Activated effector memory CD4-positive, alpha-beta T cell treated with Interleukin-2 at 50 U/mL for 16 hours (primary cell): ENCODE measurements around the gene SARM1.

Source experiments
- DNase-seq: peaks from one replicate; pipeline ENCODE4 v3.0.0-alpha.2; 2020

The SARM1 gene

DNA sequence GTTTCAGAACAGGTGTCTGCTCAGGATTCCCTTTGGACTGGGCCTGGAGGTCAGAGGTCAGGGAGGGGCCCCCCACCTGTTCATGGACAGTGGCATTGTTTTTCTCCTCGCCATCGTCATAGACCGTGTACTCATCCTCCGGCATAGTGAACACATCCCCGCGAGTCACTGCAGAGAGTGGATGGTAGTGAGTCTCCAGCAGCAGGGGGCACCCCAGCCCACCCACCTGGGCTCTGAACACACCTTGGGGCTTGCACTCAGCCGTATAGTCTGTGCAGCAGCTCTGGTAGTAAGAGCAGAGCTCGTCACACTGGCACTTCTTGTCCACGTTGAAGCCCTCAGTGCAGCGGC, 1.8 kb upstream of the SARM1 start:
- no peak for DNase-seq

DNA sequence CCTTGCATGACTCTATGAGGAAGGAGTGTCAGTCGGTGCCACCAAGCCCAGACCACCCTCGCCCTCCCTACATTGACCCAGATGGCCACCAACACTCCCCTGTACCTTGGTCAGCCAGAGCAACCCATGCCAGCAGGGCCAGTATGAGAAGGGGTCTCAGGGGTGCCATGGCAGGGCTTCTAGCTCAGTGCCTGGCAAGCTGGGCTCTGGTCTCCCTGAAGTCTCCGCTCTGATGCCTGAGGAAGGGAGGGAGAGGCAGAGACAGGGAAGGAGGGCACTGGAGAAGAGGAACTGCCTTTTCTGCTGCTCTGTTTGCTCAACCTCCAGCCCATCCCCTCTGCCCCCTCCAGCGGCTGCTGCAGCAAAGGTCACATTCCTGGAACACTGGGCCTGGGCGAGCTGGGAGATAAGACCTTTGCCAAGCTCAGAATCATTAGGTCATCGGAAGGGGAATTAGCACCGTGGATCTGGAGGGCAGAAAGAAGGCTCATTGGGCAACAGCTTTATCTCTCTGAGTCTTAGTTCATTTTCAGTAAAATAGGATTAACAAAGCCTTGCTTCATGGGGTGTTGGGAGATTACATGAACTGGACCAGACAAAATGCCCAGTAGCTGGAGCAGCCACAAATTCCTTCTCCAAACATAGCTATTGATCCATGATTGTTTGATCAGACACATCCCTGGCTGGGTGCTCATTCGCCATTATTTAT, 1.3 kb upstream of the SARM1 start, which contains the start of gene VTN:
Gene VTN, minus strand, starts transcription at position 273 of the 709 bp plus-strand sequence. Its CDS starts 104 bp downstream, at position 169.
- DNase-seq, result no peak

DNA sequence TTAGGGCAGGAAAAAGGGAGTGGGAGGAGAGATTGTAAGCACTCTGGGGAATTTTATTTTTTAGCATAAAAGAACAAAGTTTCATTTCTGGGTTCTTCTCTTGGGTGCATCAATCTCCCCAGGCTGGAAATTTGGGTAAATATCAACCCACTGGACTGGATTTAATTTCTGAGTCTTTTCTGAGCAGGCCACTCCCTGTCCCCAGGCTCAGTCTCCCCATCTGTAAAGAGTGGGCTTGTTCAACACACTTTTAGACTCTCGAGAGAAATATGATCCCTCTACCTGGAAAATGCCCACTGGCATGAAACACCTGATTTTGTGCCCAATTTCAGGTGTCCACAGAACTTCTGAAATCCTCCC, 770 bp upstream of the SARM1 start:
- no peak for DNase-seq

DNA sequence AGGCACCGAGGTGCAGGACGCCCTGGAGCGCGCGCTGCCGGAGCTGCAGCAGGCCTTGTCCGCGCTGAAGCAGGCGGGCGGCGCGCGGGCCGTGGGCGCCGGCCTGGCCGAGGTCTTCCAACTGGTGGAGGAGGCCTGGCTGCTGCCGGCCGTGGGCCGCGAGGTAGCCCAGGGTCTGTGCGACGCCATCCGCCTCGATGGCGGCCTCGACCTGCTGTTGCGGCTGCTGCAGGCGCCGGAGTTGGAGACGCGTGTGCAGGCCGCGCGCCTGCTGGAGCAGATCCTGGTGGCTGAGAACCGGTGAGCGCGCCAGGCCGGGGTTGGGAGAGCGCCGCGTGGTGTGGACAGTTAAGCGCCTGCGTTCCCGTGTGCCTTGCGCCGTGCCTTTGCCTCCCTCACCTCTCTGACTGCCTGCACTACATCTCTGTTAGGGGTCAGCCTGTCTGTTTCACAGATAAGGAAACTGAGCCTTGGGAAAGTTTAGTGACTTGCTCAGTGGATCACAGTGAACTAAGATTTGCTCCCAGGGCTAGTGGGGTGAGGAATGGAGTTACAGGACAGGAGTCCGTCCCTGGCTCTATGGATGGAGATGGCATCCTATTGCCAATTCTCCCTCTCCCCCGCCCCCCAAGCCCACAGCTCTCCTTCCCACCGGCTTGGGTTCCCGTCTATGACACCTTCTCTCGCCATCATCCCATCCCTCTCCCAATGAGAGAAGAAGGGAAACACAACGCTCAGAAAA, 880 bp downstream of the SARM1 start:
- no peak for DNase-seq

DNA sequence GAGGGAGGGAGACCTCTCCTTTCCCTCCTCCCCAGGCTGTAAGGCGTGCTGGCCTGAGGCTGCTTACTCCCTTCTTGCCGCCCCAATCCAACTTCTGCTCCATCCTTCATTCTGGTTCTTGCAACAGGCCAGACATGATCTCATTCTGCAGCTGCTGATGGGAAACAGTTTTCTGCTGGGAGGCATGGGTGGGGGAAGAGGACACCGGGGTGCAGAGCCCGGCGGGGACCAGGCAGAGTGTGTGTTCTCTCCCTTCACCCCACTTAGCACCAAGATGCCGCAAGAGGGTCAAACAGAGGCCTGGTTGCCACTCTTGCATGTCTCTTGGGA, 1.4 kb downstream of the SARM1 start:
- no peak for DNase-seq

DNA sequence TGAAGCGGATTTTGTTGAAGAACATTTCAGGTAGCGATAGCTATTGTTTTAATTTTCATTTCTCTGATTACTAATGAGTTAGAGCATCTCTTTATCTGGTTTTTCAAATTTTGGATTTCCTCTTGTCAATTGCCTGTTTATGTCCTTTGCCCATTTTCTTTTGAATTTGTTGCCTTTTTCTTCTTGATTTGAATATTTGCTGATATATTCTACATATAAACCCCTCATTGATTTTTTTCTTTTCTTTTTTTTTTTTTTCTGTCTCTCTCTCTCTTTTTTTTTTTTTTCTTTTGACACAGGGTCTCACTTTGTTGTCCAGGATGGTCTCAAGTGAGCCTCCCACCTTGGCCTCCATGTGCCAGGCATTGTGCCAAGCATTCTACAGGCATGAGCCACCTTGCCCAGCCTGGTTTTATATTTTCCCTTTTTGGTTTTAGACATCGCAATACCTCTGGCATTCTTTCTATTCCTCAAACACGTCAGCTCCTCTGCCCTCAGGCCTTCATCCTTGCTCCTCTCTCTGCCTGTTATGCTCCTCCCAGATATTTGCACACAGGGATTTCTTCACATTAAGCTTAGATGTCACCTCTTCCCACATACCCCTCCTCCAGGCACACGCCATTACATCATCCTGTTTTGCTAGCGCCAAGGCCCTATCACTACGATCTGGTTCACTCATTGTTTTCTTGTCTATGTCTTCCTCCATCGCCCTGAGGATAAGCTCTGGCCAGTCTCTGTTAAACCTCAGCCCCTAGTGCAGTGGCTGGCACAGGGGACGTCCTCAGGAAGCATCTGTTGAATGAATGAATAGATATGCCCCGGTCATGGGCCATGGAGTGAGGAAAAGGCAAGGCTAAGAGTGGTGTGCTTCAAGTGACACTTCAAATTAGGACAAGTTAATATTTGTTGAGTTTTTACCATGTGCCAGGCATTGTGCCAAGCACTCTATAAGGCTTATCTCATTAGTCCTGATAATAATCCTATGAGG, 8.6 kb downstream of the SARM1 start:
- DNase-seq, result no peak

DNA sequence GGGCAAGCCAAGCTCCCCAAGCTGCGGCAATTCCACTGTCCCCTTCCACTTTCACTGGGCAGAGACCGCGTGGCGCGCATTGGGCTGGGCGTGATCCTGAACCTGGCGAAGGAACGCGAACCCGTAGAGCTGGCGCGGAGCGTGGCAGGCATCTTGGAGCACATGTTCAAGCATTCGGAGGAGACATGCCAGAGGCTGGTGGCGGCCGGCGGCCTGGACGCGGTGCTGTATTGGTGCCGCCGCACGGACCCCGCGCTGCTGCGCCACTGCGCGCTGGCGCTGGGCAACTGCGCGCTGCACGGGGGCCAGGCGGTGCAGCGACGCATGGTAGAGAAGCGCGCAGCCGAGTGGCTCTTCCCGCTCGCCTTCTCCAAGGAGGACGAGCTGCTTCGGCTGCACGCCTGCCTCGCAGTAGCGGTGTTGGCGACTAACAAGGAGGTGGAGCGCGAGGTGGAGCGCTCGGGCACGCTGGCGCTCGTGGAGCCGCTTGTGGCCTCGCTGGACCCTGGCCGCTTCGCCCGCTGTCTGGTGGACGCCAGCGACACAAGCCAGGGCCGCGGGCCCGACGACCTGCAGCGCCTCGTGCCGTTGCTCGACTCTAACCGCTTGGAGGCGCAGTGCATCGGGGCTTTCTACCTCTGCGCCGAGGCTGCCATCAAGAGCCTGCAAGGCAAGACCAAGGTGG, 9.8 kb downstream of the SARM1 start:
- no peak for DNase-seq

DNA sequence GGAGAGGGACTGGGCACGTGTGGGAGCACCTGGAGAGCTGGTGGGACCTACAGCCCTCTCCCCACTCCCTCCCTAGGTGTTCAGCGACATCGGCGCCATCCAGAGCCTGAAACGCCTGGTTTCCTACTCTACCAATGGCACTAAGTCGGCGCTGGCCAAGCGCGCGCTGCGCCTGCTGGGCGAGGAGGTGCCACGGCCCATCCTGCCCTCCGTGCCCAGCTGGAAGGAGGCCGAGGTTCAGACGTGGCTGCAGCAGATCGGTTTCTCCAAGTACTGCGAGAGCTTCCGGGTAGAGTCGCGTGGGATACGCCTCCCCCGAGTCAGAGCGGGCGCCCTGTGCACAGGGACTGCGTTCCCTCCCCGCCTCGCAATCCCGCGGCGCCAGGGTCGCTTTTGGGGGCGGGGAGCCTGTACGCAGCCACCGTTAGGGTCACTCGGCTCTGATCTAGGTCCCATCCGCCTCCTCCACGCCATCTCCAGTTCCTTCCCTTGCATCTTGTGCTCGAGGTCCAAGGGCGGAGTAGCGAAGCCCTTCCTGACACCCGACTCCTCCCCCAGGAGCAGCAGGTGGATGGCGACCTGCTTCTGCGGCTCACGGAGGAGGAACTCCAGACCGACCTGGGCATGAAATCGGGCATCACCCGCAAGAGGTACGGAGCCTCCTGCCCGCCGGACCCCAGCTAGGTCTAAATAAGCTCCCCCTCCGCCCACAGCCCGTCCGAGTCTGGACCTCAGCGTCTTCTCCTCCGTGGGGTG, 13.0 kb downstream of the SARM1 start:
- peak; percentile 57 for DNase-seq

DNA sequence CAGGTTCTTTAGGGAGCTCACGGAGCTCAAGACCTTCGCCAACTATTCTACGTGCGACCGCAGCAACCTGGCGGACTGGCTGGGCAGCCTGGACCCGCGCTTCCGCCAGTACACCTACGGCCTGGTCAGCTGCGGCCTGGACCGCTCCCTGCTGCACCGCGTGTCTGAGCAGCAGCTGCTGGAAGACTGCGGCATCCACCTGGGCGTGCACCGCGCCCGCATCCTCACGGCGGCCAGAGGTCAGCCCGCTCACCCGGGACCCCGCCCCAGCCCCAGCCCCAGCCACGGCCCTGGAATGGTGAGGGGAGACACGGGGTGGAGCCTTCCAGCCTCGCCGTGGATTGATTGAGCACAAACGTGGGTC, 13.5 kb downstream of the SARM1 start:
- no peak for DNase-seq

DNA sequence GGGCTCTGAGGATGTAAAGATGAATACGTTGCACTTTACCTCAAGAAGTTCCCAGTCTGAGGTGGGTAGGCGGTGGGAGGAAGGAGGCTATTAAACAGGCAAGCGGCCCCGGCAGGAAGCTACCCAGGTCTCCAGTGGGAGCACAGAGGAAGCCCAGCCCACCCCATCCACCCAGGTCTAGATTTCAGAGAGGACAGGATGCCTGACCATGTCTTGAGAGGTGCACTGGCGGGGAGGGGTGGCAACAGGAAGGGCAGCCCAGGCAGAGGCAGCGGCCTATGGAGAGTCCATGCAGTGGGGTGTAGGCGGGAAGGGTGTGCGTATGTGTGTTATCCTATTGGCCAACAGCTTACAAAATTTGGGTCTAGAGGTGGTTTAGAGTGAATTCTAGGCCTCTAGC, 13.9 kb downstream of the SARM1 start:
- no peak for DNase-seq

DNA sequence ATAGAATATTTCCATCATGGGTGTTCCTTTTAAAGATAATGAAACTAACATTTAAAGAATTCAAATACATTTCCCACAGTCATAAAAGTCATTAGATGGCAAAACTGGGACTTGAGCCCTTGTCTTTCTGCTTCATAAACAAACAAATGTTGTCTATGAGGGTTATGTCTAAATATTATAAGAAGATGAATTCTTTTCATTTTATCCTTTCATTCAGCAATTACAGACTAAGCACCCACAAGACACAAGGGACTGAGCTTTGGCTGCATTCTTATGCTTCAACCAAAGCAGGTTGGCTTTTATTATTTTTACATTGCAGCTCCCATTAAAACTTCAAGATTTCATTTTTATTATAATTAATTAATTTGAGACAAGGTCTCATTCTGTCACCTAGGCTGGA, 14.9 kb downstream of the SARM1 start:
- no peak for DNase-seq

DNA sequence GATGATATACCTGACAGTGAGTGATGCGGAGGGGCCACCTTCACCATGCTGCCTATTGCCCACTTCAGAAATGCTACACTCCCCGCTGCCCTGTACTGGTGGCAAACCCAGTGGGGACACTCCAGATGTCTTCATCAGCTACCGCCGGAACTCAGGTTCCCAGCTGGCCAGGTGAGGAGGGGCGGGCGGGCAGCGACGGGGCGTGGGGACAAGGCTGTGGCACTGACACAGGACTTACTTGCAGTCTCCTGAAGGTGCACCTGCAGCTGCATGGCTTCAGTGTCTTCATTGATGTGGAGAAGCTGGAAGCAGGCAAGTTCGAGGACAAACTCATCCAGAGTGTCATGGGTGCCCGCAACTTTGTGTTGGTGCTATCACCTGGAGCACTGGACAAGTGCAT, 16.6 kb downstream of the SARM1 start:
- no peak for DNase-seq

DNA sequence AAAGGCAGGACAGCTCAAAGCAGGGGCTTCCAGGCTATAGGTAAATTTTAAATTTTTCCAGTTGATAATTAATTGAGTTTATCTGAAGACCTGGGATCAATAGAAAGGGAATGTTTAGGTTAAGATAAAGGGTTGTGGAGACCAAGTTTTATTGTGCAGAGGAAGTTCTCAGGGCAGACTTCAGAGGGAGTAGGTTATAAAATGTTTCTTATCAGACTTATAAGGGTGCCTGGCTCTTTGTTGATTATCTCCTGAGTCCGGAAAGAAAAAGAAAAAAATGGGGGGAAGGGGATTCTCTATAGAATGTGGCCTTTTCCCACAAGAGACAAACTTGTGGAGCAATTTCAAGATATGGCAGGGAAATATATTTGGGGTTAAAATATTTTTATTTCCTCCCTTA, 18.6 kb downstream of the SARM1 start:
- no peak for DNase-seq

DNA sequence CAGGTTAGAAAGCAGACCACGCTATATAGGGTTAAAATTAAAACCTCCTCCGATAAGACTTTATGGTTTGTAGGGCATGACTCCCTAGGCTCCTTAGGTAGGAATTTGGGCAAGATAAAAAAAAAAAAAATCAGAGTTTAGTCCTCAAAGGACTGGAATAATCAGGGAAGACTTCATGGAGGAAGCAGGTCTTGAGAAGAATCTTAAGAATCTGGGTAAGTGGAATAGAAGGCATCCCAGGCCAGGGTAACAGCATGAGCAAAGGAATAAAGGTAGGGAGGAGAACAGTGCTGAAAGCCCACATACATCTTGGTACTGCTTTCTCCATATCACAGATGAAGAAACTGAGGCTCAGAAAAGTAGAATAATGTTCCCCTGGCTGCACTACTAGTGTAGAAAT, 19.1 kb downstream of the SARM1 start:
- no peak for DNase-seq

DNA sequence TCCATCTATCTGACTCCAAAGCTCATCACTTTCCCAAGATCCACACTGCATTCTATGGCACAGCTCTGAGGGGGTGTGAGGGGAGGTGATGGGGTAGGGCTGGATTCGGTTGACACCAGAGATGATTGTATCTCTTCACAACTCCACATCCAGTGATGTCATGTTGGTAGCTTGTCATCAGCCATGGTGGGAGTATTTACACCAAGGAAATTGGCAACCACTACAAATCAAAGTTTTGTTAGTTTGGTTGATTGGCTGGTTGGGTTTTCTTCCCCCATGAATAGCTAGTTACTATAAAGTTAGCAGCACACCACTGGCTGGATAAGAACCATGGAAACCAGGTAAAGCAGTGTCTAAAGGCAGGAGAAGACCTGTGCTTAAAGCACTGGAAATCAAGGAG, 19.5 kb downstream of the SARM1 start:
- no peak for DNase-seq

DNA sequence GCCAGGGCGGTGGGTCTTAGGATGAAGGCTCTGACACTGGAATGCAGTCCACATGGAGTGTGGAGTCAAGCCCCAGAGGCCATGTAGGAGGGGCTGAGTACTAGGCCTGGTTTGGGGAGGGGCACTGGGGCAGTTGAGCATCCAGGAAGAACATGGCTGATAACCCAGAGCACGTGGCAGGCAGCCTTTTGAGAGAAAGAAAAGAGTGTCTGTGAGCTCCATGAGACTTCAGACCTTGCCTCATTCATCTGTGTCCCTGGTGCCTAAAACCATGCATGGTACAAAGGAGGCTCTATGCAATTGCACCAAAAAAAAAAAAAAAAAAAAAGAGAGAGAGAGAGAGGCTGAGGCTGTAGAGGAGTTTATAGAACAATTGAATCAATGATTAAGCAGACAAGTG, 19.9 kb downstream of the SARM1 start:
- DNase-seq, result no peak

DNA sequence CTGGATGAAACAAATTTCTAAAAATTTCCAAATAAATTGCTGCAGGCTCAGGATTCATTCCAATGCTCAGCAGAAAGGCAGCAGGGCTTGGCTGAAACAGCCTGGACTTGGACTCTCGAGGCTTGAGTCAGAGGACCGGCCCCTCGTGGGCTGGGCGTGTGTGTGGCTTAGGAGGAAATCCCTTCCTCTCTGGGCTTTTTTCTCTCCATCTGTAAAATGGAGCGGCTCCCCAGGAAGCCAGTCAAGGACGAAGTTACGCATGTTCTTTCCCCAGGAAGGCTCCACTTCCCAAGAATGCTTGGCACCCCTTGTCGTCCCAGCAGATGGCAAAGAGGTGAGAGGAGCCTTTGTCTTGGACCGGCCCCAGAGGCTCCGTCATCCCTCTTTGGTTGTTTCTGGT, 21.0 kb downstream of the SARM1 start:
- DNase-seq, result no peak

DNA sequence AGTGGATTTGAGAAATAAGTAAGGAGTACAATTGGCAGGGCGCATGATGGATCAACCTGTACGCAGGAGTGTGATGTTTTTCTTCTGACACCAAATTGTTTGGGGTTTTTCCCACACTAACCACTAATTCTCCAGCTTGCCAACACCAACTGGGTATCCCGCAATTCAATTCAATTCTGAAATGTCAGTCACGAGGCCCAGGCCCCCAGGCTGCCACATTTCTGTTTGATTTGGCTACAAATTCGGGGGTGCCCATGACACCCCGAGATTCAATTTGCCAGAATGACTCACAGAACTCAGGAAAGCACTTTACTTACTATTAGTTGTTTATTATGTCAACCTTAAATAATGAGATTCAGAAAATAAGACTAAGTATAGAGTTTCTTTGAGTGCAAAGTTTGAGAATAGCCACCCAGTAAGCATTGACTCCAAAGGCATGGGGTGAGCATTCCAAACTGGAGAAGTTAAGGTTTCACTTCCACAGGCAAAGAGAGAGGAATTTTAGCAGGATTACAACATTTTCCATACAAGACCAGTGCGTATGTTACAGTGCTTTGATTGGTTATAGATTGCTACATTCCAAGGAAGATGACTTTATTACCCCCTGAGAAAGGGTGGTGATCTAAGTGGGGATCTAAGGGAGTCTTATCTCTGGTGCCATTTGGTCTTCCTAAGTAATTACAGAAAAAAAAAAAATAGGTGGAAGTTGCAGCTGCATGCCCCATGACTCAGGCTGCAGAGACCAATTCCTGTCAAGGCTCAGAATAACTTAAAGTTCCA, 23.0 kb downstream of the SARM1 start:
- DNase-seq, result no peak

DNA sequence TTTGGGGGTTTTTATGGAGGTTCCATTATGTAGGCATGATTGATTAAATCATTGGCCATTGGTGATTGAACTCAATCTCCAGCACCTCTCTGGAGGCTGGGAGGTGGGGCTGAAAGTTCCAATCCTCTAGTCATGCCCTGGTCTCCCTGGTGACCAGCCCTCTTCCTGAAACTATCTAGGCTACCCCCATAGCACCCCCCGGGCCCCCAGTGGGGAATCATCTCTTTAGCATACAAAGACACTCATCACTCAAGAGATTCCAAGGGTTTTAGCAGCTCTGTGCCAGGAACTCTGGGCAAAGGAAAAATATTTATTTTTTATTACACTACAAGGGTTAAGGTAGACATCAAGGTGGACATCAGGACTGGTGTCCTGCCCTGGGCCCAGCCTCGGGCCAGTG, 23.9 kb downstream of the SARM1 start:
- DNase-seq, result no peak

DNA sequence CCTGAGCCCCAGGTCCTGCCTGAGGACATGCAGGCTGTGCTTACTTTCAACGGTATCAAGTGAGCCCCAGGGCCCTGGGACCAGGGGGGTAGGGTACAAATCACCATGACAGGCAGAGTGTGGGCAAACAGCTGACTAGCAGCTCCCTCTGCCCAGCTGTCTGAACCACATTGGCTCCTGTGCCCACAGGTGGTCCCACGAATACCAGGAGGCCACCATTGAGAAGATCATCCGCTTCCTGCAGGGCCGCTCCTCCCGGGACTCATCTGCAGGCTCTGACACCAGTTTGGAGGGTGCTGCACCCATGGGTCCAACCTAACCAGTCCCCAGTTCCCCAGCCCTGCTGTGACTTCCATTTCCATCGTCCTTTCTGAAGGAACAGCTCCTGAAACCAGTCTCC, 24.5 kb downstream of the SARM1 start:
- no peak for DNase-seq

DNA sequence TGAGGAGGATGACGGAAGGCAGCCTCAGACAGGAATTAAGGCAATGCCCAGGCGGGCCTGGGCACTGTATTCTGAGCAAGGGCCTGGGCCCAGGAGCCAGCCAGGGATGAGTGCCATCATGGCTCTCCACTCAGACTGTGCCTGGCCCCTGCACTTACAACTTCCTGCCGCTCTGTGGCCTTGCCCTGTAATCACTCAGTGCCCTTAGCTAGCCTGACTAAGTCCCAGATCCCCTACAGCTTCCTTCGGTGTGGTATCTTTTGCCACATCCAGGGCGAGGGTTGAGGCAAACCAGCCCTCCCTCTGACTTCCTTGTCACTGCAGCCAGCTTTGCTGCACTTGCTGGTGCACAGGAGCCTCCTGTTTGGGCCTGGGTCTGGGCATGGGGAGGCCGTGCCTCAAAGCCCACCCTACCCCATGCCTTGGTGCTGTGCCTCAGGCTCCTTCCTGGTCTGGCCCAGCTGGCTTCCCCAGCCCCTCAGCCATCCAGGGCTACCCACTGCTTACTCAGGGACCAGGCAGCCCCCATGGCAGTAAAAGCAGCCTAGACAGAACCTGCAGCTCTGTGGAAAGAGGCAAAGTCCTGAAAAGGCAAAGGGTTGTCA, 25.2 kb downstream of the SARM1 start:
- DNase-seq, result no peak
